OCI-LY1 (cell line): ENCODE measurements around the gene NSG1.

ENCODE experiments used
- H2AFZ ChIP-seq: fragments of 200-600 bp; sonication (generic), shearing (Covaris generic); 2 replicates; pipeline ENCODE4 v1.6.0; 2014; ENCODE audit warnings: antibody characterized with exemption, mild to moderate bottlenecking, low read length
- H3F3A ChIP-seq: fragments of 200-600 bp; sonication (generic), shearing (Covaris generic); 2 replicates; pipeline ENCODE4 v1.6.0; 2014; ENCODE audit warnings: mild to moderate bottlenecking, antibody characterized with exemption, low read length, moderate library complexity; ENCODE audit not compliant: insufficient read depth
- H3K27ac ChIP-seq: fragments of 200-600 bp; sonication (generic); 2 replicates; pipeline ENCODE4 v1.5.1; 2014; ENCODE audit warnings: low read length, mixed run types, mild to moderate bottlenecking, low read depth; ENCODE audit not compliant: poor library complexity, severe bottlenecking
- H3K27me3 ChIP-seq: fragments of 200-600 bp; sonication (generic); 2 replicates; pipeline ENCODE4 v1.6.0; 2014; ENCODE audit warnings: antibody characterized with exemption, mild to moderate bottlenecking, low read length, moderate library complexity; ENCODE audit not compliant: insufficient read depth
- H3K36me3 ChIP-seq: fragments of 200-600 bp; sonication (generic); 2 replicates; pipeline ENCODE4 v1.6.1; 2014; ENCODE audit warnings: mild to moderate bottlenecking, antibody characterized with exemption, low read length, moderate library complexity, mixed read lengths; ENCODE audit not compliant: insufficient read depth
- H3K4me1 ChIP-seq: fragments of 200-600 bp; sonication (generic); 2 replicates; pipeline ENCODE4 v1.5.1; 2014; ENCODE audit warnings: mild to moderate bottlenecking, low read length, moderate library complexity; ENCODE audit not compliant: insufficient read depth, severe bottlenecking
- H3K4me2 ChIP-seq: fragments of 200-600 bp; sonication (generic), shearing (Covaris generic); 2 replicates; pipeline ENCODE4 v1.6.1; 2014; ENCODE audit warnings: low read length
- H3K4me3 ChIP-seq: fragments of 200-600 bp; sonication (generic); 2 replicates; pipeline ENCODE4 v1.5.1; 2014; ENCODE audit warnings: low read length, low read depth, mild to moderate bottlenecking, mixed read lengths; ENCODE audit not compliant: poor library complexity, severe bottlenecking
- H3K79me2 ChIP-seq: fragments of 200-600 bp; shearing (Covaris generic); 2 replicates; pipeline ENCODE4 v1.6.1; 2016; ENCODE audit warnings: mixed run types, low read length, mixed read lengths; ENCODE audit not compliant: insufficient read depth
- H3K9ac ChIP-seq: fragments of 200-600 bp; sonication (generic), shearing (Covaris generic); 2 replicates; pipeline ENCODE4 v1.6.1; 2014; ENCODE audit warnings: mild to moderate bottlenecking, low read length, mixed read lengths
- H3K9me2 ChIP-seq: fragments of 200-600 bp; sonication (generic), shearing (Covaris generic); 2 replicates; pipeline ENCODE4 v1.6.1; 2014; ENCODE audit warnings: low read depth, mild to moderate bottlenecking, low read length, mixed read lengths
- H3K9me3 ChIP-seq: fragments of 200-600 bp; shearing (Covaris generic); 2 replicates; pipeline ENCODE4 v1.6.1; 2014; ENCODE audit warnings: low read length, mixed read lengths
- H4K20me1 ChIP-seq: fragments of 200-600 bp; sonication (generic), shearing (Covaris generic); 2 replicates; pipeline ENCODE4 v1.6.0; 2016; ENCODE audit warnings: mild to moderate bottlenecking, low read length; ENCODE audit not compliant: insufficient read depth
- CTCF ChIP-seq: fragments of 200-600 bp; sonication (generic), shearing (Covaris generic); IDR thresholded peaks from 2 replicates; pipeline ENCODE4 v1.5.1; 2017; ENCODE audit warnings: mild to moderate bottlenecking, antibody characterized with exemption, low read length, moderate library complexity, mixed read lengths
- EZH2 ChIP-seq: fragments of 200-600 bp; sonication (generic), shearing (Covaris generic); IDR thresholded peaks from 2 replicates; pipeline ENCODE4 v1.8.0; 2017; ENCODE audit warnings: borderline replicate concordance, mixed run types, mild to moderate bottlenecking, antibody characterized with exemption, low read length, moderate library complexity, mixed read lengths

NSG1 gene

GRCh38 chr4:4385729-4386295 is 1.1 kb upstream of the NSG1 start:
- no peak overlapping the region for H2AFZ ChIP-seq
- no peaks in the 10 kb centered on the region for H3K9me3 ChIP-seq
- H3K79me2 ChIP-seq = no peaks in the 10 kb centered on the region
- H4K20me1 ChIP-seq = no peaks in the 10 kb centered on the region
- no peaks in the 10 kb centered on the region for H3F3A ChIP-seq
- no peaks in the 10 kb centered on the region for H3K9me2 ChIP-seq
- H3K4me3 ChIP-seq = peak overlapping the region; percentile 89
- H3K36me3 ChIP-seq = peaks cover 18% of the 10 kb centered on the region; the same call in 1 of the 2 replicates
- no peak overlapping the region for H3K27ac ChIP-seq
- H3K4me1 ChIP-seq = peaks cover 37% of the 10 kb centered on the region
- H3K9ac ChIP-seq = peak overlapping the region; percentile 74
- TF ChIP-seq CTCF = no peak
- no peak for TF ChIP-seq EZH2
- H3K27me3 ChIP-seq = no peaks in the 10 kb centered on the region
- peak overlapping the region; percentile 71 for H3K4me2 ChIP-seq

DNA sequence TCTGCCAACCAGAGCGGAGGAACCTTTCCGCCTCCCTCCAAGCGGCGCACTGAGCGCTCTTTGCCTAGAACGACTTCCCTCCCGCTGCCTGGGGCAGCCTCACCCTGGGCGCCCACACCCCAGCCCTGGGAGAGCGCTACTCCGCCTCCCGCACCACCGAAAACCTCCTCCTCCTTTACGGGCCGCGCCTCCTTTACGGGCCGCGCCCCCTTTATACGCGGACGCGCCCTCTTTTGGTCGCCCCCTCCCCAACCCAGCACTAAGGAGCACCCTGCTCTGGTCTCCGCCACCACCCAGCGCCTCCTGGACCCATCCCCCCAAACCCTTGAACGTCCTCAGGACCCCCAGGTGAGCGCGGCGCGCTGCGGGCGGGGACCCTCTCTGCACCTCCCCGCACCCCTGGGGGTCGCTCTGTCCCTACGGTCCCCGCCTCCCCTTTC is 586 bp upstream of the NSG1 start:
- Histone ChIP-seq H3K9me2 (no peaks in the 10 kb centered on the region), H3K79me2 (no peaks in the 10 kb centered on the region), H3K4me1 (peaks cover 37% of the 10 kb centered on the region), H3K36me3 (peaks cover 22% of the 10 kb centered on the region; the same call in 1 of the 2 replicates), H3F3A (no peaks in the 10 kb centered on the region), H3K9me3 (no peaks in the 10 kb centered on the region), H3K4me3 (peak overlapping the region; percentile 89), H3K27me3 (no peaks in the 10 kb centered on the region), H2AFZ (no peak overlapping the region), H3K4me2 (peak overlapping the region; percentile 71), H4K20me1 (no peaks in the 10 kb centered on the region), H3K9ac (peak overlapping the region; percentile 74), H3K27ac (peak overlapping the region; percentile 78)
- no peak for TF ChIP-seq CTCF
- TF ChIP-seq EZH2 = no peak

GRCh38 chr4:4387531-4388310 is 819 bp downstream of the NSG1 start:
- Histone ChIP-seq H3K9ac (peak overlapping the region; percentile 74), H3K27ac (peak overlapping the region; percentile 78), H3K9me3 (no peaks in the 10 kb centered on the region), H3K9me2 (no peaks in the 10 kb centered on the region), H3K27me3 (no peaks in the 10 kb centered on the region), H3K36me3 (peaks cover 36% of the 10 kb centered on the region), H3K4me1 (peaks cover 37% of the 10 kb centered on the region), H4K20me1 (no peaks in the 10 kb centered on the region), H3F3A (no peaks in the 10 kb centered on the region), H2AFZ (no peak overlapping the region), H3K4me3 (peak overlapping the region; percentile 89), H3K4me2 (peak overlapping the region; percentile 71), H3K79me2 (no peaks in the 10 kb centered on the region)
- no peak for TF ChIP-seq CTCF
